Measurements from ENCODE around the gene STH. TPM values are rescaled to one million over a fixed set of nuclear protein-coding genes. Genes with fewer than 3 reads are reported as not detected.

The STH gene
- total RNA-seq, 1 experiment from 2014 or later = not detected

DNA sequence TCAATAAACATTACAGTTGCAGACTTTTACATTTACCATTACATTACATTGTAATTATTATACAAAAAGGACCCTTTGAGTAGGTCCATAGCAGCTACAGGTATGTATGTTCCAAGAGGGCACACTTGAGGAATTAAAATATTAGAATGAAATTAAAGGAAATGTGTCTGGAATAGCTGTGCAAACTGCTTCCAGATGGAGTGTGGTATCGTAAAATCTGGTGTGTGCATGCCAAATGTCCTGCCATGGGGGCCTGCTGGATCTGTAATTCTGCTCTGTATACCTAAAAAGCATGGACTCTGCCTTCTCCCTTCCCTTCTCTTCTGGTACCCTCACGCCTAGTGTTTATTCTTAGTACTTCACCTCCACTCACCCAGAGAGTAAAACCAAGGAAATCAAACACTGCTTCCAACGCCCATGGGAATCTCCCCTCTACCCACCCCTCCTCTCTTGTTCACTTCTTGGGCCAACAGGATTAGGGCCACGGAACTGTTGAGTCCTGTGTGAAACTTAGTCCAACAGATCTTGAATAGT lies 38.7 kb downstream of the STH start:
- TF ChIP-seq, protein P1, sequence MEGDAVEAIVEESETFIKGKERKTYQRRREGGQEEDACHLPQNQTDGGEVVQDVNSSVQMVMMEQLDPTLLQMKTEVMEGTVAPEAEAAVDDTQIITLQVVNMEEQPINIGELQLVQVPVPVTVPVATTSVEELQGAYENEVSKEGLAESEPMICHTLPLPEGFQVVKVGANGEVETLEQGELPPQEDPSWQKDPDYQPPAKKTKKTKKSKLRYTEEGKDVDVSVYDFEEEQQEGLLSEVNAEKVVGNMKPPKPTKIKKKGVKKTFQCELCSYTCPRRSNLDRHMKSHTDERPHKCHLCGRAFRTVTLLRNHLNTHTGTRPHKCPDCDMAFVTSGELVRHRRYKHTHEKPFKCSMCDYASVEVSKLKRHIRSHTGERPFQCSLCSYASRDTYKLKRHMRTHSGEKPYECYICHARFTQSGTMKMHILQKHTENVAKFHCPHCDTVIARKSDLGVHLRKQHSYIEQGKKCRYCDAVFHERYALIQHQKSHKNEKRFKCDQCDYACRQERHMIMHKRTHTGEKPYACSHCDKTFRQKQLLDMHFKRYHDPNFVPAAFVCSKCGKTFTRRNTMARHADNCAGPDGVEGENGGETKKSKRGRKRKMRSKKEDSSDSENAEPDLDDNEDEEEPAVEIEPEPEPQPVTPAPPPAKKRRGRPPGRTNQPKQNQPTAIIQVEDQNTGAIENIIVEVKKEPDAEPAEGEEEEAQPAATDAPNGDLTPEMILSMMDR (IDR thresholded peaks at IDR 0.05; ENCODE audit: unreplicated experiment) = no peak
- CTCF ChIA-PET = interaction anchor here (0.6 kb wide), 1 partner anchor 80 kb away, joined by 3 read pairs; no protein-coding TSS in a partner anchor
- DNase-seq (ENCODE audit: unreplicated experiment) = no peak
- H3K27me3 Mint-ChIP-seq (ENCODE audit: insufficient read depth, unreplicated experiment) = no peaks in the 10 kb centered on the region
- H3K4me3 Mint-ChIP-seq (ENCODE audit: unreplicated experiment) = no peak overlapping the region
- intact Hi-C loops (cut with micrococcal nuclease) = no loop called here
- no peaks in the 10 kb centered on the region for H3K9me3 Mint-ChIP-seq (ENCODE audit: unreplicated experiment)
- BruUV-seq (replicated peaks) = no TSS peak
- no peaks in the 10 kb centered on the region for H3K4me1 Mint-ChIP-seq (ENCODE audit: insufficient read depth, unreplicated experiment)
- peaks cover 93% of the 10 kb centered on the region for H3K36me3 Mint-ChIP-seq (ENCODE audit: insufficient read depth, unreplicated experiment)
- H3K27ac Mint-ChIP-seq (ENCODE audit: low read depth, unreplicated experiment) = no peak overlapping the region
- POLR2A ChIA-PET = no interaction called here

DNA sequence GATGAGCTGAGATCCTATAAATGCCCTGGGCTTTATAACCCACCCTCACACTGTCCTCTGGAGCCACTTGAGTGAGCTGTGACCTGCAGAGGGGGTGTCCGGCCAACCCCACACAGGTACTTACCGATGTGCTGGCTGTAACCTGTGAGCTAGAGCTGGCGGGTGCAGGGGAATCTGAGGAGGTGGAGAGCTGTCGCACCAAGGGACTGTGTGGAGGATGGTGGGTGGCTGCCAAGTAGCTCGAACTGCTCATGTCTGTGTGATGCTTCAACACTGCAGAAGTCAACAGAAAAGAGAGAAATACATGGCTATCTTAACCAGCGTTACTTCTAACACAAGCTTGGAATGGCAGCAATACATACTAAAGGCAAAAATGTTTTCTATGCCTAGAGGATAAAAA lies 39.4 kb downstream of the STH start:
- H3K9me3 Mint-ChIP-seq (ENCODE audit: unreplicated experiment) = no peaks in the 10 kb centered on the region
- H3K27me3 Mint-ChIP-seq (ENCODE audit: insufficient read depth, unreplicated experiment) = no peaks in the 10 kb centered on the region
- DNase-seq (ENCODE audit: unreplicated experiment) = no peak
- intact Hi-C loops (cut with micrococcal nuclease) = no loop called here
- H3K4me3 Mint-ChIP-seq (ENCODE audit: unreplicated experiment) = no peak overlapping the region
- H3K36me3 Mint-ChIP-seq (ENCODE audit: insufficient read depth, unreplicated experiment) = peaks cover 94% of the 10 kb centered on the region
- H3K4me1 Mint-ChIP-seq (ENCODE audit: insufficient read depth, unreplicated experiment) = peaks cover under 1% of the 10 kb centered on the region
- TF ChIP-seq, protein P1 (IDR thresholded peaks at IDR 0.05; ENCODE audit: unreplicated experiment) = no peak
- CTCF ChIA-PET = interaction anchor here (0.6 to 0.9 kb wide), 2 partner anchors 81 to 149 kb away, joined by 3 to 4 read pairs; no protein-coding TSS in a partner anchor
- H3K27ac Mint-ChIP-seq (ENCODE audit: low read depth, unreplicated experiment) = no peak overlapping the region
- POLR2A ChIA-PET = interaction anchor here (0.6 to 1.5 kb wide), 2 partner anchors 9 to 154 kb away, joined by 5 to 6 read pairs; no protein-coding TSS in a partner anchor
- no TSS peak for BruUV-seq (replicated peaks)

DNA sequence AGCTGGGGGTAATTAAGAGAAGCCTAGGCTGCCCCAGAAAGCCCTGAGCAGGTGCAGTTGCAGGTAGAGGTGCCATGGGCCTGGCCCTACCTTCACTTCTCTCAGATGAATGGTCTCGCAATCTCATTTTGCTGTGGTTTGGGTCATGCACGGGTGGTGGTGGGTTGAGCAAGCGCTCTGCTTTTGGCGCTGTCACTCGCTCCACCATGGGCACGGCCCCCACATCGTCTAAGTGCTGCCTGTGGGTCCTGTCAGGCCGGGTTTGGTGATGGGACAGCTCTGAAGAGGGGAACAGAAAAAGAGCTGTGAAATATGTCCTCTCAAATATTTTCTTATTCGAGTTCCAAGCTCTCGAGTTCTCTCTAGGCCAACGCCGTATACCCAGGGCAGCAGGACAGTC lies 39.9 kb downstream of the STH start:
- TF ChIP-seq, protein P1 (IDR thresholded peaks at IDR 0.05; ENCODE audit: unreplicated experiment) = no peak
- H3K27ac Mint-ChIP-seq (ENCODE audit: low read depth, unreplicated experiment) = no peak overlapping the region
- H3K4me3 Mint-ChIP-seq (ENCODE audit: unreplicated experiment) = no peak overlapping the region
- POLR2A ChIA-PET = interaction anchor here (0.7 to 1.5 kb wide), 2 partner anchors 13 to 153 kb away, joined by 4 to 6 read pairs; no protein-coding TSS in a partner anchor
- CTCF ChIA-PET = interaction anchor here (0.6 to 0.9 kb wide), 2 partner anchors 15 to 149 kb away, joined by 3 to 4 read pairs; no protein-coding TSS in a partner anchor
- no peaks in the 10 kb centered on the region for H3K27me3 Mint-ChIP-seq (ENCODE audit: insufficient read depth, unreplicated experiment)
- BruUV-seq (replicated peaks) = no TSS peak
- H3K9me3 Mint-ChIP-seq (ENCODE audit: unreplicated experiment) = no peaks in the 10 kb centered on the region
- intact Hi-C loops (cut with micrococcal nuclease) = no loop called here
- H3K4me1 Mint-ChIP-seq (ENCODE audit: insufficient read depth, unreplicated experiment) = peaks cover 6% of the 10 kb centered on the region
- no peak for DNase-seq (ENCODE audit: unreplicated experiment)
- peaks cover 96% of the 10 kb centered on the region for H3K36me3 Mint-ChIP-seq (ENCODE audit: insufficient read depth, unreplicated experiment)

DNA sequence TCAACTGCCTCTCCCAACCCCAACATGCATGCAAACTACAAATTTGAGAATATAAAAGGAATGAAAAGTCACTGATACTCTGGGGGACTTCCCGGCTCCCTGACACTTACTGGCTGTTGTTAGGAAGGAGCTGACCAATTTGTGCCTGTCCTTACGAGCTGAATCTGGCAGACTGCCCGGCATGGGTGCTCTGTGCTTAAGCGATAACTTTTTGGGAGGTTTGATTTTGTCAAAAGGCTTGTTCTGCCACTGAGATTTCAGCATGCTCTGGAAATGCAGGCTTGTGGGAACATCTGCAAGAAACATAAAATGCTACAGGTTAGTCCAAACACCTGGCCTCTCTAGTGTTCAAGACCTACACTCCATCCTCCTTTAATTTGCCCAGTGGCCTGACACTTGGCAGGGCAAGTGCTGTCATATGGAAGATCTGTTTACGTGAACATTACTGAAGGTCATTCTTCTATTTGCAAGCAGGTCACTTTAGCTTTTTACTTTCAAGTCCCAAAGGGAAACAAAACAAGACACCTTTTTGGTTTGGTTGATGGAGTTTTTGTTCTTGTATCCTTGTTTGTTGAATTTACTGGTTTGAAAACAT lies 40.6 kb downstream of the STH start:
- Mint-ChIP-seq H3K36me3 (ENCODE audit: insufficient read depth, unreplicated experiment) (peaks cover 96% of the 10 kb centered on the region), H3K27me3 (ENCODE audit: insufficient read depth, unreplicated experiment) (no peaks in the 10 kb centered on the region), H3K9me3 (ENCODE audit: unreplicated experiment) (no peaks in the 10 kb centered on the region), H3K4me3 (ENCODE audit: unreplicated experiment) (no peak overlapping the region), H3K27ac (ENCODE audit: low read depth, unreplicated experiment) (no peak overlapping the region), H3K4me1 (ENCODE audit: insufficient read depth, unreplicated experiment) (peaks cover 13% of the 10 kb centered on the region)
- ChIA-PET CTCF (interaction anchor here (0.6 kb wide), 1 partner anchor 16 kb away, joined by 3 read pairs; no protein-coding TSS in a partner anchor), POLR2A (interaction anchor here (0.7 to 1.5 kb wide), 2 partner anchors 12 to 153 kb away, joined by 4 to 6 read pairs; no protein-coding TSS in a partner anchor)
- no peak for DNase-seq (ENCODE audit: unreplicated experiment)
- TF ChIP-seq, protein P1 (IDR thresholded peaks at IDR 0.05; ENCODE audit: unreplicated experiment) = no peak
- BruUV-seq (replicated peaks) = no TSS peak
- intact Hi-C loops (cut with micrococcal nuclease) = no loop called here

Measured in MCF 10A (cell line).